Stimulated activated effector memory CD8-positive, alpha-beta T cell treated with anti-CD3 and anti-CD28 coated beads, Interleukin-12 subunit alpha, Interleukin-12 subunit beta, amount 100 ng/mL, for 72 hours (primary cell): ENCODE measurements around the gene PLEKHA5.

Experiments used
- ATAC-seq: fragments of 150-1000 bp; cut with Tn5 transposase; 2 replicates; pipeline ENCODE4 v1.10.0; 2021
- DNase-seq, 2 donors: peaks; one replicate each; pipeline ENCODE4 v3.0.0; 2021 to 2022; ENCODE audit warnings: low spot score in 2 of 2
- H3K27ac Mint-ChIP-seq: one replicate; pipeline ENCODE4 v1.8.0; 2022; ENCODE audit warnings: mild to moderate bottlenecking, mixed read lengths
- H3K36me3 Mint-ChIP-seq: one replicate; pipeline ENCODE4 v1.8.0; 2022; ENCODE audit warnings: mild to moderate bottlenecking, mixed read lengths
- H3K4me1 Mint-ChIP-seq: one replicate; pipeline ENCODE4 v1.8.0; 2022; ENCODE audit warnings: mixed read lengths
- H3K4me3 Mint-ChIP-seq: one replicate; pipeline ENCODE4 v1.8.0; 2022; ENCODE audit warnings: mild to moderate bottlenecking, mixed read lengths
- H3K9me3 Mint-ChIP-seq: one replicate; pipeline ENCODE4 v1.8.0; 2022; ENCODE audit warnings: mixed read lengths

PLEKHA5 gene

GRCh38 chr12:19276767-19277166, 147.2 kb downstream of the PLEKHA5 start:
- no peaks in the 10 kb centered on the region for H3K36me3 Mint-ChIP-seq
- H3K27ac Mint-ChIP-seq: no peak overlapping the region
- no peak for DNase-seq
- no peaks in the 10 kb centered on the region for H3K9me3 Mint-ChIP-seq
- ATAC-seq: no peak
- peaks cover 16% of the 10 kb centered on the region for H3K4me1 Mint-ChIP-seq
- H3K4me3 Mint-ChIP-seq: no peak overlapping the region

DNA sequence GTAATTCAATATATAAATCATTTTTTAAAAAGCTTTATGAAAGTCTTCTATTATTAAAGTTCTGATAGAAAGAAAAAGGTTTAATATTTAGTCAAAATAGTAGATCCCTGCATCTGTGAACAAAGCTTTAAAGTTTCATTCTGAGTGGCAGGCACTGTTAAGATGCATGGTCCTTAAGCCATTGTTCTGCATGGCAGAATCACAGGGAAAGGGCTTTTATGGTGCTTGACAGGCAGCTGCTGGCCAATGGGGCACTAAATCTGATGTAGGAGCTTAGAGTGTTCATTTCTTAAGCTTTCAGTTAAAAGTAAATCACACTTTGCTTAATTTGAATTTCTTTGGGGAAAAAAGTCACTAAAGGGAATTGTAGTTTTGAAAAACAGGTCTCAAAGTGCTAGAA, 148.2 kb downstream of the PLEKHA5 start:
- Mint-ChIP-seq H3K4me1 (peaks cover 16% of the 10 kb centered on the region), H3K4me3 (no peak overlapping the region), H3K27ac (no peak overlapping the region), H3K9me3 (no peaks in the 10 kb centered on the region), H3K36me3 (no peaks in the 10 kb centered on the region)
- DNase-seq (no peak), ATAC-seq (no peak)

DNA sequence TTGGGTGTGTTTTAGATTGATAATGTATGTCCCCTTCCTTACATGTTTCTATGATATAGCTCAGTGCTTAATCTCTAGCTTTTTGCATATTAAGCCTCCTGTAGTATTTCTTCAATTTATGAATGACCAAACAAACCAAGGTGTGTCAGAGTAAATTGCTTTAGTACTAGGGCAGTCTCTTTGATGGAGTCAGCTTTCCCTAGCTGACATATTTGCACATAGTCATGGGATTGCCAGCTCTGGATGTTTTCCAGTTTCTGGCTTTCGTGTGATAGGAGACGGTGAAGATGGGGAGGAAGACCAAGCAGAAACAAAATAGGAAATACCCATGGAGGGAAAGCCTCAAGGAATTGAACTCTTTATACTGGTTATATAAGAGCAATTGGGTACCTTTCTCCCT, 148.9 kb downstream of the PLEKHA5 start:
- Mint-ChIP-seq H3K4me1 (peaks cover 15% of the 10 kb centered on the region), H3K27ac (no peak overlapping the region), H3K36me3 (peaks cover 4% of the 10 kb centered on the region), H3K4me3 (no peak overlapping the region), H3K9me3 (no peaks in the 10 kb centered on the region)
- ATAC-seq (no peak), DNase-seq (no peak)

DNA sequence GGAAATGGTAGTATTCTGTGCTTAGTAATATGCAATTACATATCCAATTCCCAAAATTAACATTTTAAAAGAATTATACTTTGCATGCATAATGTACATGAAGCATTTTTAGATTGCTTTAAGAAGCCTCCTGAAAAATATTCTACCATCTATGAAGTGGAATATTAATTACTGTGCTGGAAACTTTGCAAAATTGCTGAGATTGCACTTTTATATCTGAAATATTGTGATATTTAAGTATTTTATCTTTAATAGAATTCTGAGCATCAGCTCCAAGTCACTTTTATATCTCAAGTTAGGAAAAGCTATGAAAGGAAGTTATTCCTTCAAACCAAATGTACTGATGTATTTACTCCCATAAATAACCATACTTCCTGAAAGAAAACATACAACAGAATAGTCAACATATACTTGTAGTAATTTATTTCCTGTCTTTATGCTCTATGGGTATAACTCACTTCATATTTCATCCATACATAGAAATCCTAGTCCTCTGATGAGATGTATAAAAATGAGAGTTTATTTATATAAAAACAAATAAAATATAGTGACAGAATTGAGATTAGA, 152.7 kb downstream of the PLEKHA5 start:
- Mint-ChIP-seq H3K9me3 (no peaks in the 10 kb centered on the region), H3K36me3 (peaks cover 13% of the 10 kb centered on the region)
- ATAC-seq: no peak

DNA sequence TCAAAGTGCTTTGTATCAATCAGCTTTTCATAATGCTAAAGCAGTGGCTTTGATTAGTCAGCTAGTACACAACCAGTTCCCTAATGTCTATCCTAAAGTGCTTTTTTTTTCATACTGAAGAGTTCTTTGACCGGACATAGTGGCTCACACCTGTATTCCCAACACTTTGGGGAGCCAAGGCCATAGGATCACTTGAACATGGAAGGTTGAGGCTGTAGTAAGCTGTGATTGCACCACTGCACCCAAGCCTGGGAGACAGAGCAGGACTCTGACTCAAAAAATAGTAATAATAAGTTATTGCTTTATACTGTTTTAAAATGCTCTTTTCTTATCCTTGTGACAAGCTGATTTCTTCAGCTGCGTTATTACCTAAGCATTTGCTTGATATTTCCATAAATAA, 155.1 kb downstream of the PLEKHA5 start:
- Mint-ChIP-seq H3K4me1 (no peaks in the 10 kb centered on the region), H3K36me3 (peaks cover 13% of the 10 kb centered on the region), H3K9me3 (no peaks in the 10 kb centered on the region), H3K4me3 (no peak overlapping the region), H3K27ac (no peak overlapping the region)
- ATAC-seq (no peak), DNase-seq (no peak)

More for the DNA sequence above, 152.7 kb downstream of the PLEKHA5 start:
- Mint-ChIP-seq H3K27ac (no peak overlapping the region), H3K4me3 (no peak overlapping the region), H3K4me1 (no peaks in the 10 kb centered on the region)
- no peak for DNase-seq

DNA sequence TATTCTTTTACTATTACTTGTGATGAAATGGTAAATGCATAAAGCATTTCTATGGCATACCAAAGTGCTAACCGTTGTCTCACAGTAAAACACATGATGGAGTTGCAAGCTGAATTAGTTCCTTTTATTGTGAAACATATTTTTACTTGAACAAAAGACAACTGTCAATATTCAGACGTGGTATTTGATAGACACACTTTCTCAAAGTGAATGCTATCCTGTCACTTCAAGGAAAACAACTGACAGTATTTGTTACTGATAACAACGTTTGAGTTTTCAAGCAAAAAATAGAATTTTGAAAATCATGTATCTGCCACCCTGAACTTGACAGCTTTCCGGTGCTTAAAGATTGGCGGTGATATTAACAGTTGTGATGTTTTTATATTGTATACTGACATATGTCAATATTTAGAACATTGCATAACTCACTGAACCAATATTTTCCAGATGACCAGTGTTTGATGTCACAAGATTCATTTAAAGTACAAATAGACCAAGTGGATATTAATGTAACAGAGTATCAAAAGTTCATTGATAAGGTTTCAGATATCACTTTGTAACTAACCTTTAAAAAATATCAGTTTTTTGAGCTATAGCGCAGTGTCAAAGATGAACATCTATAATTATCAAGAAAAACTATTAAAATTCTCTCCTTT, 156.4 kb downstream of the PLEKHA5 start:
- no peaks in the 10 kb centered on the region for H3K9me3 Mint-ChIP-seq
- no peak for ATAC-seq
- H3K4me3 Mint-ChIP-seq: no peak overlapping the region
- DNase-seq: no peak
- H3K4me1 Mint-ChIP-seq: no peaks in the 10 kb centered on the region
- peaks cover 13% of the 10 kb centered on the region for H3K36me3 Mint-ChIP-seq
- H3K27ac Mint-ChIP-seq: no peak overlapping the region

DNA sequence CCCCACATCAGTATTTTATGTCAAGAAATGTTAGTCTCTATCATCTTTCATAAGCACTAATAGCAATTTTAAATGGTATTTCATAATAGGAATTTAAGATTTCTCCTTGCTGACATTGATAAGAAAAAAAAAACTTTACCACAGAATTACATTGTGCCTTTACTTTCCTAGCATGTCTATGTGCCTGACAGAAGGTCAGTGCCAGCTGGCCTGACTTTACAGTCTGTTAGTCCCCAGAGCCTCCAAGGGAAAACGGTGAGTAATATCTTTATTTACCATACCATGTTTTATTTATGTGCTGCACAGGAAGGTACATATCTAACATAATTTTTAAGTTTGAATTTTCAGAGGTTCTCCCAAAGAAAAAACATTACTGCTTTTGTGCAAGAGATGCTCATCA, 157.8 kb downstream of the PLEKHA5 start:
- DNase-seq (no peak), ATAC-seq (no peak)
- no peaks in the 10 kb centered on the region for H3K9me3 Mint-ChIP-seq
- no peak overlapping the region for H3K4me3 Mint-ChIP-seq
- peaks cover 19% of the 10 kb centered on the region for H3K36me3 Mint-ChIP-seq
- no peak overlapping the region for H3K27ac Mint-ChIP-seq
- H3K4me1 Mint-ChIP-seq: no peaks in the 10 kb centered on the region

DNA sequence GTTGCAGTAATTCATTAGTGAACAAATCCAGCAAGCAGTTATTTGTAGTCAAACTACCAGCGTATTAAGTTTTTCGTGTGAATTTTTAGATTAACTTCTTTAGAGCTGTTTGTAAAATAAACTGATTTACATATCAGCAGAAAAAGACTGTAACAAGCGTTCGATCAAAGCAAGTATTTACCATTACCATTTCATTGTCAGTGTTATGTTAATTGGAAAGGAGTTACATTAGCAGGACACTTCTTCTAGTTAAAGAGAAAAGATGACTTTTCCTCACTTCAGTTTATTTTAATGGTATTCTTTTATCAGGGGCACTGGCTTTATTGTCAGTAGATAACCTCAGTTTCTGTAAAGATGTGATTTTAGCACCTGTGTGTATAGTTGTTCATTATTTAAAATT, 158.6 kb downstream of the PLEKHA5 start:
- H3K27ac Mint-ChIP-seq: no peak overlapping the region
- ATAC-seq (no peak), DNase-seq (no peak)
- no peak overlapping the region for H3K4me3 Mint-ChIP-seq
- H3K9me3 Mint-ChIP-seq: no peaks in the 10 kb centered on the region
- no peaks in the 10 kb centered on the region for H3K4me1 Mint-ChIP-seq
- peaks cover 17% of the 10 kb centered on the region for H3K36me3 Mint-ChIP-seq

DNA sequence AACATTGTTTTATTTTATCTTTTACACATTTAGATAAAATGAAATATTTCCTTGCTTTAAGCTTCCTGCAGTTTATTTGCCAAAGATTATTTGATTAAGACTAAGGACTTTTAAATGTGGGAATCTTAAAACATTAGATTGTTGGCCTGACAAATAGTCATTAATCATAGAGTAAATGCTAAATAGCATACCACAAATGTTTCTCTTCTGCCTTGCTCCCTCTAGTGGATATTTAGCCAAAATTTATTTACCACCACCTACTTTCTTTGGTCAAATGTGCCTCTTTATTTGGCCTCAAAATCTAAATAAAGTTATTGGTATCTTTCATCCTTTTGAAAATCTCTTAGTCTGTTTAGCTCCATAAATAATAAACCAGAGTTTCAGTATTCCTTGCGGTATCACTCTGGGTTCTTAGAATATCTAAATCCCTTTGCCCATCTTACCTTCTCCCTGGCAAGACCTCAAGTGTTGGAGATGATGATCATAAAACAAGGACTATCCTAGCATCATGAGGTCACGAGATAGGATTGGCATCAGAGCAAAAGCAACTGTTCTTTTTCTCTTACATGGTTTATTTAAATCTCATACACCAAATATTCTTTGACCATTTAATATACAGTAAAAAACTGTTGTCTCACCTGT, 159.2 kb downstream of the PLEKHA5 start:
- H3K4me3 Mint-ChIP-seq: no peak overlapping the region
- no peaks in the 10 kb centered on the region for H3K4me1 Mint-ChIP-seq
- DNase-seq (no peak), ATAC-seq (no peak)
- peaks cover 12% of the 10 kb centered on the region for H3K36me3 Mint-ChIP-seq
- H3K9me3 Mint-ChIP-seq: no peaks in the 10 kb centered on the region
- H3K27ac Mint-ChIP-seq: no peak overlapping the region

DNA sequence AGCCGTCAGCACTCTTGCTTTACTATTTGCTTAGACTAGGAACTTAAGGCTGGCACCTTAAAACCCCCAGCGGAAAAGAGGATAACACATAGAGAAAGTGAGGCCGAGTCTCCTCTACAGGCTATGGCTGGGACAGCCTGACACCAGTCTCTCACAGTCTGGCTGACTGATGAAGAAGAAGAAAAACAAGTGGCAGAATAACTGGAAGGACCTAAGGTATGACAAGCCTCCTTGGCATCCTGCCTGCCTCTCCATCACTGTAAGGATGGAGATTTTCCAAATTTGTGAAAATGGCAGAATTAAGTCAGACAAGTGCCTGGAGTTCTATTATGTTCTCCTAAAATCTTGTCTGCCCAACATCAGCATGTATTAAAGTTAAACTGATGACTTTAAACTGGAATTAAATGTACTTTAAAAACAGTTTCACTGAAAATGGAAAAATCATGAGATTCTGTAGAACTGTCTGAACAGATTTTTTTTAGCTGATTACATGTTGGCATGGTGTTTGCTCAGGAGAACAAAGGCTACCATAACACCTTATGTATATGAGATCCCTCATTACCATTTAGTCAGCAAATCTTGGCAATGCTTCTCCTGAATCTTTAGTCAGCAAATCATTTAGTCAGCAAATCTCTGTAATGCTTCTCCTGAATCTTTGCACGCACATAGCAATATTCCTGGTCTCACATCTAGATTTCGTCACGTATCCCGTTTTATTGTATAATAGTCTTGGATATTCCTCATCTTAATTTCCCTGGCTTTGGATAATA, 169.5 kb downstream of the PLEKHA5 start:
- no peak for ATAC-seq

GRCh38 chr12:19299765-19300164, 170.2 kb downstream of the PLEKHA5 start:
- H3K4me1 Mint-ChIP-seq: no peaks in the 10 kb centered on the region
- no peaks in the 10 kb centered on the region for H3K36me3 Mint-ChIP-seq
- ATAC-seq: no peak
- no peak overlapping the region for H3K4me3 Mint-ChIP-seq
- no peak overlapping the region for H3K27ac Mint-ChIP-seq
- no peaks in the 10 kb centered on the region for H3K9me3 Mint-ChIP-seq
- no peak for DNase-seq

More for the DNA sequence above, 169.5 kb downstream of the PLEKHA5 start:
- no peak for DNase-seq
- Mint-ChIP-seq H3K4me3 (no peak overlapping the region), H3K9me3 (no peaks in the 10 kb centered on the region), H3K27ac (no peak overlapping the region), H3K36me3 (no peaks in the 10 kb centered on the region), H3K4me1 (no peaks in the 10 kb centered on the region)

GRCh38 chr12:19301223-19301622, 171.7 kb downstream of the PLEKHA5 start:
- H3K4me3 Mint-ChIP-seq: no peak overlapping the region
- H3K9me3 Mint-ChIP-seq: no peaks in the 10 kb centered on the region
- no peak overlapping the region for H3K27ac Mint-ChIP-seq
- H3K36me3 Mint-ChIP-seq: no peaks in the 10 kb centered on the region
- H3K4me1 Mint-ChIP-seq: no peaks in the 10 kb centered on the region
- DNase-seq (no peak), ATAC-seq (no peak)

- no peak for ATAC-seq
- H3K4me1 Mint-ChIP-seq: no peaks in the 10 kb centered on the region
- no peaks in the 10 kb centered on the region for H3K9me3 Mint-ChIP-seq
Measured at GRCh38 chr12:19301688-19302087, 172.2 kb downstream of the PLEKHA5 start.

GRCh38 chr12:19302100-19302640, 172.6 kb downstream of the PLEKHA5 start:
- H3K9me3 Mint-ChIP-seq: no peaks in the 10 kb centered on the region
- no peak overlapping the region for H3K4me3 Mint-ChIP-seq
- DNase-seq (no peak), ATAC-seq (no peak)
- H3K36me3 Mint-ChIP-seq: no peaks in the 10 kb centered on the region
- H3K4me1 Mint-ChIP-seq: no peaks in the 10 kb centered on the region
- no peak overlapping the region for H3K27ac Mint-ChIP-seq

More at GRCh38 chr12:19301688-19302087, 172.2 kb downstream of the PLEKHA5 start:
- DNase-seq: no peak
- no peaks in the 10 kb centered on the region for H3K36me3 Mint-ChIP-seq
- H3K27ac Mint-ChIP-seq: no peak overlapping the region
- no peak overlapping the region for H3K4me3 Mint-ChIP-seq

DNA sequence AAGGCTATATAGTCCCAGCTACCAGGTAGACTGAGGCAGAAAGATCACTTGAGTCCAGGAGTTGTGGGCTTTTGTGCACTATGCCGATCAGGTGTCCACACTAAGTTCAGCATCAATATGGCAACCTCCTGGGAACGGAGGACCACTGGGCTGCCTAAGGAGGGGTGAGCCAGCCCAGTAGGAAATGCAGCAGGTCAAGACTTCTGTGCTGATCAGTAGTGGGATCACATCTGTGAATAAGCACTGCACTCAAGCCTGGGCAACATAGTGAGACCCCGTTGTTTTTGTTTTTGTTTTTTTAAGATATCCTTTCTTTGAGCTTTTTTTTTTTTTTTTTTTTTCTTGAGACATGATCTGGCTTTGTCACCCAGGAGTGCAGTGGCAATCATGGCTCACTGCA, 174.0 kb downstream of the PLEKHA5 start:
- H3K27ac Mint-ChIP-seq: no peak overlapping the region
- no peaks in the 10 kb centered on the region for H3K9me3 Mint-ChIP-seq
- no peaks in the 10 kb centered on the region for H3K4me1 Mint-ChIP-seq
- no peak for ATAC-seq
- H3K36me3 Mint-ChIP-seq: no peaks in the 10 kb centered on the region
- H3K4me3 Mint-ChIP-seq: no peak overlapping the region
- no peak for DNase-seq
